ENCODE measurements around the gene ZBTB7A.

The ZBTB7A gene

DNA sequence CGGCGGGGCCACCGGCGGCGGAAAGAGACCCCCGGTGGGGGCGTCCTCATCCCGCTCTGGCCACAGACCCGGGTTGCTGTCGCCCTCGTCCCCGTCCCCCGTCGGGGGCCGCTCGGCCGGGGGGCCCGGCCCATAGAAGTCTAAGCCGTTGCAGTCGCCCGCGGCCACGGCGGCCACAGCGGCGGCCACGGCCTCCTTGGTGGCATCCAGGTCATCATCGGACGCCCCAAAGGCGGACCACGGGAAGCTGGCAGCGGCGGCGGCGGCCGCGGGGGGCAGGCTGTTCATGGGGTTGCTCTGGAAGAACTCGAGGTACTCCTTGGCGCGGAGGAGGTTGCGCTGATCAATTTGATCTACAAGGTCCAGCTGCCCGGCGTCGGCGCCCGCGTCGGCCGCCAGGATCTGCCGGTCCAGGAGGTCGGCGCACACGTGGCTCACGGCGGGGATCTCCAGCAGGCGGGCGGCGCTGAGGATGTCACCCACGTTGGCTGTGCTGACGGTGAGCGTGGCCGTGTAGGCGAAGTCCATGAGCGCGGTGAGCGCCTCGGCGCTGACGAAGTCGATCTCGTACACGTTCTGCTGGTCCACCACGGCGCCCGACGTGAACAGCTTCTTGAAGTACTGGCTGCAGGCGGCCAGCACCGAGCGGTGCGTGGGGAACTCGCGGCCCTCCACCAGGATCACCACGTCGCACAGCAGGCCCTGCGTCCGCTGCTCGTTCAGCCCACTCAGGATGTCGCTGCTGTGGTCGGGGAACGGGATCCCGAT lies 12.1 kb downstream of the ZBTB7A start:
- DNase-seq (ENCODE audit: low spot score) = no peak

DNA sequence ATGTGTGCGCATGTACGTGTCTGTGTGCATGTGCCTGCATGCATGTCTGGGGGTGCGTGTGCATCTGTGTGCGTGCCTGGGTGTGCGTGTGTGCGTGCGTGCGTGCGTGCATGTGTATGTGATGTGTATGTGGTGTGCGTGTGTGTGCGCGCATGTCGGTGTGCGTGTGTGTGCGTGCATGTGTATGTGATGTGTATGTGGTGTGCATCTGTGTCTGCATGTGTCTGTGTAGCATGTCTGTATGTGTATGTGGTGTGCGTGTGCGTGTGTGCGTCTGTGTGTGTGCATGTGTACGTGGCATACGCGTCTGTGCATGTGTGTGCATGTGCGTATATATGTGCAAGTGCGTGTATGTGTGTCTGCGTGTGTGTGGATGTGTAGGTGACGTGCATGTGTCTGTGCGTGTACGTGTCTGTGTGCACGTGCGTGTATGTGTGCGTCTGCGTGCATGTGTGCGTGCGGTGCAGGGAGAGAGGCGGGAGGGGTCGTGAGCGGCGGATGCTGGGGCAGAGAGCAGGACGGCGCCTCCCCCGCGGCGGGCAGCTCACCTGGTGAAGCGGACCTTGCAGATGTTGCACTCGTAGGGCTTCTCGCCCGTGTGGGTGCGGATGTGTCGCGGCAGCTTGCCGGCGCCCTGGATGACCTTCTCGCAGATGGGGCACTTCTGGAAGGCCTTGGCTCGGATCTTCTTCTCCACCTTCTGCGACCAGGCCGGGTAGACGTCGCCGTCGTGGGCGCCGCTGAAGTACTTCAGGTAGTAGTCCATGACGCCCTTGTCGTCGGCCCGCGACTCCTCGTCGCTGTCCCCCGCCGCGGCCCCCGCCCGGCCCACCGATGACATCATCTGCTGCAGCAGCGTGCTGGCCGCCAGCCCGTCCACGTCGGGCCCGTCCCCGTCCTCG lies 13.0 kb downstream of the ZBTB7A start:
- no peak for DNase-seq (ENCODE audit: low spot score)

DNA sequence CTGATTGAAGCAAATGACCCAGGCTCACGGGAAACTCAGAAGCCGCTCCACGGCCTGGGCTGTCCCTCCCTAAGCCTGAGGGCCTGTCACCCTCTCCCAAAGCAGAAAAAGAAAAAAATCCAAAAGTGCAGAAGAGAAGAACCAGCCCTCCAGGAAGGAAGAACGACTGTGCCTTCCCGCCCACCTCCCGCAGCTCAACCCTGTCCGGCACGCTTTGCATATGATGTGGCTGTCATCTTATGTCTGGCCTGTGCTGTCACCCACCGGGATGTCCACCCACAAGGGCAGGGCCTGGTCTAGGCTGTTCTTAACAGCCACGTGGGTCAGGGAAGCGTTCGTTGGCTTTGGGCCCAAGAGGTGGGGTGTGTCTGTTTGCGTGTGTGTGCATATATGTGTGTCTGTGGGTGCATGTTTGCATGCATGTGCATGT lies 13.7 kb downstream of the ZBTB7A start:
- no peak for DNase-seq (ENCODE audit: low spot score)

DNA sequence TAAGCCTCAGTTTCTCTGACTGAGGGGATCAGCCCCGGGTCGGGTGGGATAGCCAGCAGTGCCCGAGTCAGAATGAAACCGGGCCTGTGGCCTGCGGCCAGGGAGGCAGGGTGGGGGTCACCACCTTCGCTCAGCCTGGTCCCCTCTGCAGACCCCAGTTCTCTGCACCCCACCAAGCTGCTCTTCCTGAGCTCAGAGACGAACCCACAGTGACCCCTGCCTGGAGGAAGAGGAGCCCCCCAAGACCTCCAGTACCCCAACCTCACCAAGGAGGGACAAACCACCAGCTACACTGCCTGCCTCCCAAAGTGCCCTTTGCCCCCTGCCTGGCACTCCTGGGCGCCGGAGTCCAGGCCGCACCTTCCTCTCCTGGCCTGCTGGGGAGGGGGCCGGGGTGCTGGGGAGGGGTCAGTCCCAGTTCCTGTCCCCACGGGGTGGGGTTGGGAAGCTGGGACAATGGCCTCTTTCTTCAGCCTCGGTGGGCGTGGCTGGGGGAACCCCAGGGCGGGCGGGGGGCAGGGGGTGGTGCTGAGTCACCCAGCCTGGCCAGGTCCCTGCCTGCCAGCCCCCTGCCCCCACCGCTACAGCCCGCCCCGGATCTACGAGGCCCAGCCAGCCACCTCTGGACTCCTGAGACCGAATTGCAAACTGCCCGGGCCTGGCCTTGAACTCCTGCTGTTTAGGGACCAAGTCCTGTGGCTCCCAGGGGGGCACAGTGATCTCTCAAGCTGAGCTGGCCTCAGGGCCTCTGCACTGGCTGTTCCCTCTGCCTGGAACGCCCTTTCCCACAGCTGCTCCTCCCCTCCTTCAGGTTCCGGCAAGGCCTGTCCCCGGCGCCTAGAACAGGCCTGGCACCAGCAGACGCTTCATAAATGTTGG lies 14.3 kb downstream of the ZBTB7A start:
- peak; percentile 66 for DNase-seq (ENCODE audit: low spot score)

DNA sequence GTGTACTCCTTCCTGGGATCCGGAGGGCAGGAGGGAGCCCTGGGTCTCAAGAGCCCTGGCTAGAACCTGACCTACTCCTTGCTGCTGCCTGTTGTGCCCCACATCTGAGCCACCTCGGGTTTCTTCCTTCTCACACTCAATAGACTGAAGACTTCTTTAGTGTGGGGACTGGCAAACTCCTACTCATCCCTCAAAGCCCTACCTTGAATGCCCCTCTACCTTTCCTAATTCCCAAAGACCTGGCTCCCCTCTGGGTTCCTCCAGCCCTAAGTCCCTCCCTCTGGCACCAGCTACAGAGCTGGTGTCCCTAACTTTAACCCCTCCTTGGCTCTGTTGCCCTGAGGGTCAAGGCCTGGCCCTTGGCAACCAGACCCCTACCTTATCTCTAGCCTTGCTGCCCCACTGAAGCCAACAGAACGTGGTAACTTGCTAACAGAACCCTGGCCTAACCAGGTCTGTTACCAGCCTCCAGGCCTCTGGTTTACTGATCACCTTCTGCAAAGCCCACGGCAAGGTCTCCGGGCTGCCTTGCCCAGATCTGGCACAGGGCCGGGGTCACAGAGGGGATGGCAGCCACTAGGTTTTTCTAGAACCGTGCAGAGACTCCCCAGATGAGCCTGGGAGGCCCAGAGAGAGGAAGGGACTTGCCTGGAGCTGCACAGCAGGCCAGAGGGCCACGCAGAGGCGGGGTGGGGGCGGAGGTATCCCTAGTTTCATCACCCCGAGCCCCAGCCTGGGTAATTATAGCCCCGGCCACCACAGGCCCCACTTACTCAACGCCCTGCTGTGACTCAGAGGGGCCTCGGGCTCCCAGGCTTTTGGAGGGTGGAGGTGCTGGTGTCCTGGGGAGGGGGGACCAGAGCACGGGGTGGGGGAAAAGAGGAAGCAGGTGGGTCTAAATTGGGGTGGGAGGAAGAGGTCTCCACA lies 15.3 kb downstream of the ZBTB7A start:
- no peak for DNase-seq (ENCODE audit: low spot score)

DNA sequence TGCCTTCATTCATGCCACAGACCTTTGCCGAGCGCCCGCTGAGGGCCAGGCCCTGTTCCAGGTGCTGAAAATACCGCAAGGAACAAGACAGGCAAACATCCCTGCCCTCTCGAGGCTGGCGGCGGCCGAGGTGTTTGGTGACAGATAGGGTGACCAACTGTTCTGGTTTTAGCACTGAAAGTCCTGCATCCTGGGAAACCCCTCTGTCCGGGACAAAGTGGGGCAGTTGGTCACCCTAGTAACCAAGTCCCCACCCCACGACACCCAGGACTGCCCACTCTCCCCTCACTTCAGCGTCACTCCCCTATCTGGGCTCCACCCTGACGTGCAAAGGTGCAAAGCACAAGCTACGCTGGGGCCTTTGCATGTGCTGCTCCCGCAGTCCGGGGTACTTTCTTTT lies 17.3 kb downstream of the ZBTB7A start:
- no peak for DNase-seq (ENCODE audit: low spot score)

DNA sequence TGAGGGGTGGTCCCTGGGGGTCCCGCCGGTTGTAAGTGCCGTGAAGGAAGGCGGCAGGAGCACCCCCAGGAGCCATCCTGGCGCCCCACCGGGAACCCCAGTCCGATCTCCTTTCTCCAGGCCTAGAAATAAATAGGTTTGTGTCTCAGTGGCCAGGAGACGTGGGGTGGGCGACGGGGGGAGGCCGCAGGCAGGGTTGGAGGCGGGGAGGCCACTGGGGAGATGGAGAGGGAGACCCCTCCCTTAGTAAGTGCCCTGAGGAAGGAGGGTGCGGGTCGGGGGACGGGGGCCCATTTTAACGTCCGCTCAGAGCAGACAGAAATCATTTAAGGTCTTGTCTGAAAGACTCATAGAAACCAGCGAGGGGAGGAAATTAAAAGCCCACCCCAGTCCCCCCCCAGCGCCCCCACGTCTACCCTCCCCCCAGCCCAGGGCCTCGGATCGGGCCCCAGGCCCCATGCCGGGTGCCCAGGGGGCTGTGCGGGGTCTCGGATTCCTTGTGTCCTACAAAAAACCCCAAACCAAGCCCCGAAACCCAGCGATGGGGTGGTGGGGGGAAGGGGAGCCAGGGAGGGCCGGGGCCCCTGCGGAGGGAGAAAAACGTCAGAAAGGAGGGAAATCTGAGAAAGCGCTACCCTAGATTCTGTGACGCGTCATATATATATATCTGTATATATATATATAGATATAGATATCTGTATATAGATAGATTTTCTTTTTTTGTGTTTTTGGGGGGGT lies 19.6 kb downstream of the ZBTB7A start:
- no peak for DNase-seq (ENCODE audit: low spot score)

DNA sequence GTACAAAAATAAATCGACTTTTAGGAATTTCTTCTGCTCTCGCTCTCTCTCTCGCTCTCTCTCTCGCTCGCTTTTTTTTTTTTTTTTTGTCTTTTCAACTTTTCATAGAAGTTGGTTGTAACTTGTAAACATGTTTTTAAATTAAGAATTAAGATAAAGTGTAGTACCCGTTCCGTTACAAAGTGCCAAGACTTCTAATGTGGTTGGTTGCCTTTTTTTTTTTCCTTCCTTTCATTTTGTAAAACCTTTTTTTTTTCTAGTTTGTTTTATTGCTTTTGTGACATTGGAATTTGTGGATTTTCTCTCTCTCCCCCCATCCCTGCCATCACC lies 20.4 kb downstream of the ZBTB7A start:
- no peak for DNase-seq (ENCODE audit: low spot score)

DNA sequence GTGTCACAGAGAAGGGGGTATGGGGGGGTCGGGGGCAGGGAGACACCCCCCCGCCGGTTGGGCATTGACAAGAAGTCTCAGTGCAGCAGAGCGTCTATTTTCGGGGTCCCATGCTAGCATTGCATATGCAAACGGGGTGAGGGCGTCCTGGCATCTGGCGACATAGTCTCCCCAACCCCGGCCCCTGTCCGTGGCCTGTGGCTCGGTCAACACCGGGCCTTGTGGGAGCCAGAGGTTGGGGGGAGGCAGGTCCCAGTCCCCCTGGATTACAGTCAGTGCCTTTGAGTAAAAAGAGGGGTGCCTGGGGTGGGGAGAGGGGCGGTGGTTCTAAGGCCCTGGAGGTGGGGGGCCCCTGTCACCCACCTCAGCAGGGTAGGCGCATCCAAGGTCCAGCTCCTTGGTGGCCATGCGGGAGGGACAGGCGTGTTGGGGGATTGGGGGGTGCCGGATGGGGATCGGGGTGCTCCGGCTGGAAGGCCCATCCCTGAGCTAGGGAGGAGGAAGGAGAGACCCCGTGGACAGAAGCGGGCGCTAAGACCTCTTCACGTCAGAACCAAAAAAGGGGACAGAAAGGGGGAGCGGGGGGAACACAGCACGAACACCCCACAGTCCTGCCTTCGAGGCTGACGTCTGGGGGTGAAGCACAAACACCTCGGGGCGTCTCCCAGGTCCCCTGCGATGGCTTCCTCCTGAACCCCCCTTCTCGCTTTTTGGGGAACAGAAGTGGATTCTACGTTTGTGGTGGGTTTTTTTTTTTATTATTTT lies 20.9 kb downstream of the ZBTB7A start:
- no peak for DNase-seq (ENCODE audit: low spot score)

DNA sequence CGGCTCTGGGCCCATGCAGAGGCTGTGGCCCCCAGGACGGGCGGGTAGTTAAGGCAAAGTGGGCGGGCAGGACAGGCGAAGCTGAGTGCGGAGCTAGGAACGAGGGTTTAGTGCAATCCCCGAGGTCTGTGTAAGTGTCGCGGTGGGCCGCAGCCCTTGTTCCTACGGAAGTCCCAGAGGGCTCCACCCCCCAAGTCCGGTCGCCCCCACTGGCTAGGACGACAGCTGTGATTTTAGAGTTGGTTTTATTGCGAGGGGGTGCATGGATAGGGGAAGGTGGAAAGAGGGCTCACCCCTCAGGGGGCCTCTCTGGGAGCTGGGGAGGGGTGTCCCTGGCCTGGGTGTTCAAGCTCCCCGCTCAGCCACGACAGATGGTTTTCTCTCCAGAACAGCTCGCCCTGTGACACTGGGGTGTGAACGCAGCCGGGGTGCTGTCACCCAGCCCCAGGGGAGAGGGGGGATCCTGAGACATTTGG lies 21.7 kb downstream of the ZBTB7A start:
- no peak for DNase-seq (ENCODE audit: low spot score)

DNA sequence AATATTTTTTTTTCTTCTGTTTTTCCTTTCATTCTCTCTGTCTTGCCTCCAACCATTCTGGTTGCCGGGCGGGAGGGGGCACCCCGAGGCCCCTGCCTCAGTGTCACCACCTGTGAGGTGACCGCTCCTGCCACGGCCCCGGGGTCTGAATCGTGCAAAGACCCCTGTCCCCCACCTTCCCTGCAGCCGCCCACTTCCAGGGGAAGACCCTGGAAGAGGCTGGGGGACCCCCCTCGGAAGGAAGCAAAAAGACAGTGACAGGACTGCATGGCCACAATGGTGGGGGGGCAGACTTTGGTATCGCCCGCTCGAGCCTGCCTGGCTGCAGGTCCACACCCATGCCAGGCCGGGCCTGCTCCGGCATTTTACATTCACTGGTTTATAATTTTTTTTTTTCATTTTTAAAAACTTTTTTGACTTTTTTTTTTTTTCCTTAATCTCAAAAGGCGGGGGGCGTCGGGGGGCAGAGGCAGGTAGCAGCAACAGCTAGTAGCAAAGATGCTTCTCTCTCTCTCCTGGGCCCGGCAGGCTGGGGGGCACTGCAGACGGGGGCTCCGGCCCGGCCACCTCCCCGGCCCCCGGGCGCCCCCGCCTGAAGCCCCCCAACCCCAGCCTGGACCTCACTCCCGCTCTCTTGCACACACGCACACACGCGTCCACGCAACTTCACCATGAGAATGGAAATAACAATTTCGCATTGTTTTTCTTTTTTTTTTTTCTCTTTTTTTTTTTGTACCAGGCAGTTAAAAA lies 22.6 kb downstream of the ZBTB7A start:
- no peak for DNase-seq (ENCODE audit: low spot score)

DNA sequence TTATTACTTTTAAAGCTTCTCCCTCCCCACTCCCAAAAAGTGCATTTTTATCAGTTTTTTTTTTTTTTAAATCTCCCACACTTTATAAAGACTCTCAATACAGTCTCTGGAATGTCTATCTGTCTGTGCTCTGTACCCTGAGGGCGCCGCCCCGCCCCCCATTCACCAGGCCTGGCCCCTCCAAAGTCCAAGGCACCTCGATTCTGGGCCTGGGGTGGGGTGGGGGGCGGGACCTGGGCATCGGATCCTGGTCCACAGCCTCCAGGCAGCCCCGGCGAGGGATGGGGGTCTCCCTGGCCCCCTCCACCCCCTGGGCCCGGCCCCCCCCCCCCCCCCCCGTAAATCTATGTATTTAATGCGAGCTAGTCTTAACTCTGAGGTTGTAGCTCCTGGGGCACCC lies 23.3 kb downstream of the ZBTB7A start:
- DNase-seq (ENCODE audit: low spot score) = no peak

DNA sequence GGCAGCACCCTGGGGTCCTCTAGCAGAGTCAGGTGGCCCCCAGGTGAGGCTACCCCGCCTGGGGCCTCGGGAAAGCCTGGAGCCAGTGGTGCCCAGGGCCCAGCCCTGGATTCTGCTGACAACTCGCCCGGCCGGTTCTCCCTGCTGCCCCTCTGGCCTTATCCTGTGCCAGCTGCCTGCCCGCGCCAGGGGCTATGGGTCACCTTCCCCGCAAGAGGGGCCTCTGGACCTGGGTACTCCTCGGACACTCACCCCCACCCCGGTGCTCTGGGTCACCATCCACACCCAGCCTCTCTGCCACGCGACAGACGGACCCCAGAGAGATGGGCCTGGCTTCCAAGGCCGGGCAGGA lies 24.0 kb downstream of the ZBTB7A start:
- DNase-seq (ENCODE audit: low spot score) = no peak

DNA sequence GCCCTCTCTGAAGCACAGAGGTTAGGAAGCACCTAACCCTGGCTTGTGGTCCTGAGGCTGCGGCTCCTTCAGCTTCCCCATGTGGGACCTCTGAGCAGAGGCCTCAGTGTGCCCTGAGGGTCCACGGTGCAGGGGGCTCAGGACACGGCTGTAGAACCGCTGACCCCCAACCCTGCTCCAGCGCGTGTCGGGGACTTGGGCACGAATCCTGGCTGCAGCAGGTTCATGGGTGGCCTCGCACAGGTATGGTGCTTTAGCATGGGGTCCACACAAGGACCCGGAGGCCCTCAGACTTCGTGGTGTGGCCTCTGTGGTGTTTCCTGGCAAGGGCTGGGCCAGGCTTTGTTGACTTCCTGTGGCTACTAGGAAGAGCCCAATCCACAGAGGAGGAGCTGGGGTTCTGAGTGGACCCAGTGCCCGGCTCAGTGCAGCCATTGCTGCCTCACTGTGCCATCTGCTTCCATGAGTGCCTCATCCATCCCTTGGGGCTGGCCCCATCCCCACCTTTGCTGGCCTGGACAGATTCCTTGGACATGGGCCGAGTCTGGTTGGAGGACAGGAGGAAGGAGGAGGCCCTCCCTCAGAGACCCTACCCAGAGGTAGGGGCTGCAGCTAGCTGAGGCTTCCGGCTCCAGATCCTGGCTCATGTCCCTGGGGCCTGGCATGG lies 24.5 kb downstream of the ZBTB7A start:
- no peak for DNase-seq (ENCODE audit: low spot score)

DNA sequence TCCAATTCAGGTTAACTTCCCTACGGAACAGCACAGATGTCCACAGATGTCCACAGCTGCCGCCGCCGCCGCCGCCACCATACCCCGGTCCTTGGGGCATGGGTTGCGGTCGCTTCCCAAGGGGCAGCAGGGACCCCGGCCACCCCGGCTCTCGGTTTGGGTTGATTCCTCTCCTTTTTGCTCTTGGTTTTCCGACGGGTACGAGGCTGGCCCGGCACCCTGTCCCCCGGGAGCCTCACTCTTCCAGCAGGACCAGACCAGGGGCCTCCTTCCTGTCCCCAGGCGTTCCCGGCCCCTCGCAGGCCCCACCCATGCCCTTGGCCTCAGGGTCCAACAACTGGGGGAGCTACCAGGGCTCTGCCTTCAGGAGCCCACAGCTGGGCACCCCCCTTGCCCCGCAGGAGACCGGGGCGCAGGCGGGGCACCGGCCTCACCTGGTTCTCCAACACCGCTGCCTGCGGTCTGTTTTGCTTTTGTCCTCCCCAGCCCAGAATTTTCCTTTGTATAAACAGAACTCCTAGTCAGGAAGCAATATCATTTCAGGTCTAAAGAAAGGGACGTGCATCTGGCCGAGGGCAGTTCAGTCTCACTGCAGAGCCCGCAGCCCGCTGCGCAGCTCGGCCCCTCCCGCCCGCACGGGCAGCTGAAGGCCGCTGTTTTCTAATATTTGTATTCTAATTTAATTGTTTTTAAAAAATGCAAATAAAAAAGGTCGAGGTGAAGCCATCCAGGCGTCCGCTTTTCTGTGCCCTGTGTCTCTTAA lies 27.9 kb downstream of the ZBTB7A start:
- no peak for DNase-seq (ENCODE audit: low spot score)

DNA sequence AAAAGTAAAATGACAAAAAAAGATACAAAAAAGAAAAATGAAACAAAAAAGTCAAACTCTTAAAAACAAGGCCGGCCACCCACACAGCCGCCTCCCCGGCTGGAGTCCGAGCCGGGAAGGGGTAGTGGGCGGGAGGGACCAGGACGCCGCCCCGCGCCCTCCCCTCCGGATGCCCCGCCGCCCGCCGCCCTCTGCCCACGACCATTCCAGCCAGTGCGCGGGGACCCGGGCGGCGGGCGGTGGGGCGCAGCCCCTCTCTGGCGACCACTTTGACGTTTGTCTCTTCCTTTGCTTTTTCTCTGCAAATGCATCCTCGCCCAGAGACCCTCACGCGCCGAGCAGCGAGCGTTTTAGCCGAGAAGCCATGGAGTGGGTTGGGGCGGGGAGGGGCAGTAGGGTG lies 28.6 kb downstream of the ZBTB7A start:
- no peak for DNase-seq (ENCODE audit: low spot score)

DNA sequence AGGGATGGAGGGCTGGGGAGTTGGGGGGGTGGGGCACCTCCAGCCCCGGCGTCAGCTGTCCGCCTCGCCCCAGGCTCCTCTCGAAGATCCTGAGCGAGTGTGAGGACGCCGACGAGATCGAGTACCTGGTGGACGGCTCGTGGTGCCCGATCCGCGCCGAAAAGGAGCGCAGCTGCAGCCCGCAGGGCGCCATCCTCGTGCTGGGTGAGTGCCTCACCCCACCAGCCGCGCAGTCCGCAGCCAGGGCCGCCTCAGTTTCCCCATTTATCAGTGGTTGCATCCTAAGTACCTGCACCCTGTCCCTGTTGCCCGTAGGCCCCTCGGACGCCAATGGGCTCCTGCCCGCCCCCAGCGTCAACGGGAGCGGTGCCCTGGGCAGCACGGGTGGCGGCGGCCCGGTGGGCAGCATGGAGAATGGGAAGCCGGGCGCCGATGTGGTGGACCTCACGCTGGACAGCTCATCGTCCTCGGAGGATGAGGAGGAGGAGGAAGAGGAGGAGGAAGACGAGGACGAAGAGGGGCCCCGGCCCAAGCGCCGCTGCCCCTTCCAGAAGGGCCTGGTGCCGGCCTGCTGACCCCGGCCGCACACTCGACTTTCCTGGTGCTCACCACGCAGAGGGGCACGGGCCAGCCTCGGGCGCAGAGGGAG lies 29.3 kb downstream of the ZBTB7A start:
- no peak for DNase-seq (ENCODE audit: low spot score)

All from HuH-7 (cell line).